HepG2 (cell line): ENCODE results near the gene CCDC154. TPM values are rescaled to one million over a fixed set of nuclear protein-coding genes. Genes with fewer than 3 reads are reported as not detected.

Source experiments
- AHR ChIP-seq: IDR thresholded peaks from 2 replicates; pipeline ENCODE4 v1.6.1; 2018; ENCODE audit warnings: missing genetic modification reagents, missing compliant biosample characterization
- GPN1 ChIP-seq: sonication (generic); formaldehyde crosslinking; IDR thresholded peaks from 2 replicates; pipeline ENCODE4 v1.5.1; 2020; ENCODE audit warnings: missing genetic modification reagents, borderline replicate concordance
- HNF4A ChIP-seq: sonication (generic); formaldehyde crosslinking; IDR thresholded peaks from 2 replicates; pipeline ENCODE4 v1.4.0; 2020; ENCODE audit warnings: missing genetic modification reagents
- NCOR1 ChIP-seq: fragments of 200-600 bp; sonication (generic); IDR thresholded peaks from 2 replicates; pipeline ENCODE4 v1.7.0; 2017; ENCODE audit warnings: antibody characterized with exemption, low read length, borderline replicate concordance
- PHF20 ChIP-seq: sonication (generic); formaldehyde crosslinking; IDR thresholded peaks from 2 replicates; pipeline ENCODE4 v1.5.0; 2020; ENCODE audit warnings: mild to moderate bottlenecking, missing genetic modification reagents
- POLR2AphosphoS2 ChIP-seq: IDR thresholded peaks from 2 replicates; pipeline ENCODE4 v1.6.1; 2011; ENCODE audit warnings: low read depth, low read length, improper control_type of control experiment
- SALL2 ChIP-seq: sonication (generic); formaldehyde crosslinking; IDR thresholded peaks from 2 replicates; pipeline ENCODE4 v1.8.1; 2023; ENCODE audit warnings: mild to moderate bottlenecking, missing genetic modification reagents, inconsistent platforms
- SATB2 ChIP-seq: sonication (generic); formaldehyde crosslinking; IDR thresholded peaks from 2 replicates; pipeline ENCODE4 v1.5.0; 2020; ENCODE audit warnings: missing genetic modification reagents
- SOX6 ChIP-seq, 2 experiments: fragments of 450-650 bp in 1 of 2; sonication (generic) in 1 of 2; formaldehyde crosslinking in 1 of 2; IDR thresholded peaks; 2 replicates each; pipeline versions ENCODE4 v1.4.0 to v1.6.1; 2017 to 2020; ENCODE audit warnings: antibody characterized with exemption in 1 of 2, mild to moderate bottlenecking in 1 of 2, missing genetic modification reagents in 1 of 2
- TAF1 ChIP-seq: sonication (generic); formaldehyde crosslinking; IDR thresholded peaks from 2 replicates; pipeline ENCODE4 v1.4.0; 2020; ENCODE audit warnings: missing genetic modification reagents
- ZNF567 ChIP-seq: sonication (generic); formaldehyde crosslinking; IDR thresholded peaks from 2 replicates; pipeline ENCODE4 v1.8.1; 2023; ENCODE audit warnings: mild to moderate bottlenecking, missing genetic modification reagents, borderline replicate concordance
- ZNF724P ChIP-seq: sonication (generic); formaldehyde crosslinking; IDR thresholded peaks from 2 replicates; pipeline ENCODE4 v1.8.0; 2022; ENCODE audit warnings: missing genetic modification reagents, borderline replicate concordance
- ZNF749 ChIP-seq: sonication (generic); formaldehyde crosslinking; IDR thresholded peaks from 2 replicates; pipeline ENCODE4 v1.8.0; 2022; ENCODE audit warnings: mild to moderate bottlenecking, missing genetic modification reagents, moderate library complexity, borderline replicate concordance
- ZNF781 ChIP-seq: sonication (generic); formaldehyde crosslinking; IDR thresholded peaks from 2 replicates; pipeline ENCODE4 v1.5.1; 2020; ENCODE audit warnings: borderline replicate concordance, mild to moderate bottlenecking, missing genetic modification reagents; ENCODE audit errors: not compliant biosample characterization
- polyA plus RNA-seq, 8 experiments: library from polyadenylated mRNA; depleted of rRNA in 3 of 8; stranded (reverse) in 7 of 8; unstranded in 1 of 8; fragments of >200 nt; fragmentation: Illumina TruSeq in 4 of 8; extraction: Trizol in 4 of 8; gene quantifications; 2 replicates each; pipeline versions ENCODE4 v1.2.1 to v1.2.3, GENCODE V29; 2011 to 2016; ENCODE audit warnings: low read depth in 4 of 8, missing spikeins in 1 of 8, mixed read lengths in 1 of 8; ENCODE audit not compliant: insufficient read depth in 1 of 8
- total RNA-seq, 5 experiments: library from RNA; depleted of rRNA; stranded (reverse); fragments of >200 nt; fragmentation: Illumina TruSeq; extraction: Trizol; gene quantifications; 2 replicates each; pipeline ENCODE4 v1.2.3, GENCODE V29; 2016; ENCODE audit warnings: low read depth in 1 of 5
- TF ChIP-seq, protein P1 (sequence below): sonication (generic); formaldehyde crosslinking; IDR thresholded peaks from 2 replicates; pipeline ENCODE4 v1.4.0; 2020; ENCODE audit warnings: missing genetic modification reagents
- TF ChIP-seq, protein P2 (sequence below): sonication (generic); formaldehyde crosslinking; IDR thresholded peaks from 2 replicates; pipeline ENCODE4 v1.4.0; 2020; ENCODE audit warnings: missing genetic modification reagents
- TF ChIP-seq, protein P3 (sequence below): sonication (generic); formaldehyde crosslinking; IDR thresholded peaks from 2 replicates; pipeline ENCODE4 v1.4.0; 2020; ENCODE audit warnings: missing genetic modification reagents

The CCDC154 gene
- total and polyA plus RNA-seq, 2 of the 13 experiments (the other 11 are each of a cell fraction or from before 2014, with no cell fraction given): 0.92 to 1.5 TPM

DNA sequence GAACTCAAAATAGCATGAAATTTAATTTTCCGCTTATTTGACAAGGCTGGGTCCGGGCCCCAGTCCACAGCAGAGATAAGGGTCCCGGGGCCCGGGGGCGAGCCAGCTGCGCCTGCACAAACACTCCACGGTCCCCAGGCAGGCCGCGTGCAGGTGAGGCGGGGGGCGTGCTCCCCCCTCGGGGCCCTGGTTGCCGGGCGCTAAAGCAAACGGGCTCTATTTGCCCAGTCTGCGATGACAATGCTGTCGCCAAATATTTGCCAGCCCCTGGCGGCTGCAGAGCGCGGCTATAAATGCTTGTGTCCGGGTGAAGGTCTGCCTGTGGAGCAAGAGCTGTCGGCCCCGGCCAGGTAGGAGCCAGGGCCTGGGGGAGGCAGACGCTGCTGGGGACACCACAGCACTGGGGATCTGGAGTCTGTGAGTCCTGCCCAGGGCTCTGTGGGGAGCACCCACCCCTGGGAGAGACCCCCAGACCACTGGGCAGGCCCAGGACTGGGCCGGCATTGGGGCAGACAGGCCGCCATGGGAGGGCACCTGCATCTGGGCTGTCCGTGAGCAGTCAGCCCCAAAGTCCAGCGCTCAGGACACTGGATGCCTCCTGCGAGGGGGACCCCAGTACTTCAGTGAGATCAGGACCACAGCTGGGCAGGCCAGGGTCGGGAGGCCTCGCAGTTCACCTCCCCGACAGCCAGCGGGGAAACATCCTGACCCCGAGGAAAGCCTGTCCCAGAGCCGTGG is 13.4 kb downstream of the CCDC154 start, which contains the start of gene PERCC1 (continued):
- TF ChIP-seq ZNF724P (CRISPR knock-in tag) (no peak), ZNF749 (no peak), ZNF781 (CRISPR knock-in tag) (no peak), SOX6 (IDR thresholded peaks at IDR 0.05) (no peak), SOX6 (CRISPR knock-in tag; IDR thresholded peaks at IDR 0.05) (peak; percentile 98), GPN1 (no peak), ZNF567 (CRISPR knock-in tag) (0 out of 2 replicates have a peak, but pooled peaks have one; percentile 32), AHR (no peak), SATB2 (CRISPR knock-in tag) (no peak), POLR2AphosphoS2 (no peak), TAF1 (CRISPR knock-in tag) (no peak; the same call in 1 of the 2 replicates), HNF4A (CRISPR knock-in tag) (peak; percentile 37; the same call in 1 of the 2 replicates), PHF20 (CRISPR knock-in tag) (no peak), SALL2 (CRISPR knock-in tag) (no peak), NCOR1 (no peak)
- TF ChIP-seq, protein P1, sequence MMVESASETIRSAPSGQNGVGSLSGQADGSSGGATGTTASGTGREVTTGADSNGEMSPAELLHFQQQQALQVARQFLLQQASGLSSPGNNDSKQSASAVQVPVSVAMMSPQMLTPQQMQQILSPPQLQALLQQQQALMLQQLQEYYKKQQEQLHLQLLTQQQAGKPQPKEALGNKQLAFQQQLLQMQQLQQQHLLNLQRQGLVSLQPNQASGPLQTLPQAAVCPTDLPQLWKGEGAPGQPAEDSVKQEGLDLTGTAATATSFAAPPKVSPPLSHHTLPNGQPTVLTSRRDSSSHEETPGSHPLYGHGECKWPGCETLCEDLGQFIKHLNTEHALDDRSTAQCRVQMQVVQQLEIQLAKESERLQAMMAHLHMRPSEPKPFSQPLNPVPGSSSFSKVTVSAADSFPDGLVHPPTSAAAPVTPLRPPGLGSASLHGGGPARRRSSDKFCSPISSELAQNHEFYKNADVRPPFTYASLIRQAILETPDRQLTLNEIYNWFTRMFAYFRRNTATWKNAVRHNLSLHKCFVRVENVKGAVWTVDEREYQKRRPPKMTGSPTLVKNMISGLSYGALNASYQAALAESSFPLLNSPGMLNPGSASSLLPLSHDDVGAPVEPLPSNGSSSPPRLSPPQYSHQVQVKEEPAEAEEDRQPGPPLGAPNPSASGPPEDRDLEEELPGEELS (CRISPR knock-in tag): peak; percentile 70
- TF ChIP-seq, protein P2, sequence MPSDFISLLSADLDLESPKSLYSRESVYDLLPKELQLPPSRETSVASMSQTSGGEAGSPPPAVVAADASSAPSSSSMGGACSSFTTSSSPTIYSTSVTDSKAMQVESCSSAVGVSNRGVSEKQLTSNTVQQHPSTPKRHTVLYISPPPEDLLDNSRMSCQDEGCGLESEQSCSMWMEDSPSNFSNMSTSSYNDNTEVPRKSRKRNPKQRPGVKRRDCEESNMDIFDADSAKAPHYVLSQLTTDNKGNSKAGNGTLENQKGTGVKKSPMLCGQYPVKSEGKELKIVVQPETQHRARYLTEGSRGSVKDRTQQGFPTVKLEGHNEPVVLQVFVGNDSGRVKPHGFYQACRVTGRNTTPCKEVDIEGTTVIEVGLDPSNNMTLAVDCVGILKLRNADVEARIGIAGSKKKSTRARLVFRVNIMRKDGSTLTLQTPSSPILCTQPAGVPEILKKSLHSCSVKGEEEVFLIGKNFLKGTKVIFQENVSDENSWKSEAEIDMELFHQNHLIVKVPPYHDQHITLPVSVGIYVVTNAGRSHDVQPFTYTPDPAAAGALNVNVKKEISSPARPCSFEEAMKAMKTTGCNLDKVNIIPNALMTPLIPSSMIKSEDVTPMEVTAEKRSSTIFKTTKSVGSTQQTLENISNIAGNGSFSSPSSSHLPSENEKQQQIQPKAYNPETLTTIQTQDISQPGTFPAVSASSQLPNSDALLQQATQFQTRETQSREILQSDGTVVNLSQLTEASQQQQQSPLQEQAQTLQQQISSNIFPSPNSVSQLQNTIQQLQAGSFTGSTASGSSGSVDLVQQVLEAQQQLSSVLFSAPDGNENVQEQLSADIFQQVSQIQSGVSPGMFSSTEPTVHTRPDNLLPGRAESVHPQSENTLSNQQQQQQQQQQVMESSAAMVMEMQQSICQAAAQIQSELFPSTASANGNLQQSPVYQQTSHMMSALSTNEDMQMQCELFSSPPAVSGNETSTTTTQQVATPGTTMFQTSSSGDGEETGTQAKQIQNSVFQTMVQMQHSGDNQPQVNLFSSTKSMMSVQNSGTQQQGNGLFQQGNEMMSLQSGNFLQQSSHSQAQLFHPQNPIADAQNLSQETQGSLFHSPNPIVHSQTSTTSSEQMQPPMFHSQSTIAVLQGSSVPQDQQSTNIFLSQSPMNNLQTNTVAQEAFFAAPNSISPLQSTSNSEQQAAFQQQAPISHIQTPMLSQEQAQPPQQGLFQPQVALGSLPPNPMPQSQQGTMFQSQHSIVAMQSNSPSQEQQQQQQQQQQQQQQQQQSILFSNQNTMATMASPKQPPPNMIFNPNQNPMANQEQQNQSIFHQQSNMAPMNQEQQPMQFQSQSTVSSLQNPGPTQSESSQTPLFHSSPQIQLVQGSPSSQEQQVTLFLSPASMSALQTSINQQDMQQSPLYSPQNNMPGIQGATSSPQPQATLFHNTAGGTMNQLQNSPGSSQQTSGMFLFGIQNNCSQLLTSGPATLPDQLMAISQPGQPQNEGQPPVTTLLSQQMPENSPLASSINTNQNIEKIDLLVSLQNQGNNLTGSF (CRISPR knock-in tag): no peak
- TF ChIP-seq, protein P3, sequence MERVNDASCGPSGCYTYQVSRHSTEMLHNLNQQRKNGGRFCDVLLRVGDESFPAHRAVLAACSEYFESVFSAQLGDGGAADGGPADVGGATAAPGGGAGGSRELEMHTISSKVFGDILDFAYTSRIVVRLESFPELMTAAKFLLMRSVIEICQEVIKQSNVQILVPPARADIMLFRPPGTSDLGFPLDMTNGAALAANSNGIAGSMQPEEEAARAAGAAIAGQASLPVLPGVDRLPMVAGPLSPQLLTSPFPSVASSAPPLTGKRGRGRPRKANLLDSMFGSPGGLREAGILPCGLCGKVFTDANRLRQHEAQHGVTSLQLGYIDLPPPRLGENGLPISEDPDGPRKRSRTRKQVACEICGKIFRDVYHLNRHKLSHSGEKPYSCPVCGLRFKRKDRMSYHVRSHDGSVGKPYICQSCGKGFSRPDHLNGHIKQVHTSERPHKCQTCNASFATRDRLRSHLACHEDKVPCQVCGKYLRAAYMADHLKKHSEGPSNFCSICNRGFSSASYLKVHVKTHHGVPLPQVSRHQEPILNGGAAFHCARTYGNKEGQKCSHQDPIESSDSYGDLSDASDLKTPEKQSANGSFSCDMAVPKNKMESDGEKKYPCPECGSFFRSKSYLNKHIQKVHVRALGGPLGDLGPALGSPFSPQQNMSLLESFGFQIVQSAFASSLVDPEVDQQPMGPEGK (CRISPR knock-in tag): peak; percentile 100
